Keratinocyte (primary cell): Measurements from ENCODE around the gene MORN5. TPM values are rescaled to one million over a fixed set of nuclear protein-coding genes. Genes with fewer than 3 reads are reported as not detected.
A peak's percentile ranks its signal among the peaks of the same experiment; 100 is the strongest.

Source experiments
- DNase-seq: peaks from one replicate; pipeline ENCODE4 v3.0.0-alpha.2; 2011; ENCODE audit warnings: low read depth, missing footprints, low spot score
- FAIRE-seq: peaks from 2 replicates; lab custom pipeline; 2011; peaks lifted over from hg19 to GRCh38; lab: Jason Lieb, UNC
- H2AFZ ChIP-seq: 2 replicates; pipeline ENCODE4 v1.6.0; 2012; ENCODE audit warnings: low read length, control low read depth, inconsistent platforms; ENCODE audit not compliant: control insufficient read depth
- H3K27ac ChIP-seq: 2 replicates; pipeline ENCODE4 v1.5.1; 2011; ENCODE audit warnings: low read length; ENCODE audit not compliant: control insufficient read depth, insufficient read depth
- H3K27me3 ChIP-seq: 3 replicates; pipeline ENCODE4 v1.6.0; 2011; ENCODE audit warnings: low read length; ENCODE audit not compliant: control insufficient read depth, insufficient read depth; ENCODE audit errors: extremely low read depth
- H3K36me3 ChIP-seq, 2 experiments: 2 replicates in 1 of 2; 3 replicates in 1 of 2; pipeline ENCODE4 v1.5.1; 2011; ENCODE audit warnings: low read length in 2 of 2, mild to moderate bottlenecking in 1 of 2; ENCODE audit not compliant: control insufficient read depth in 2 of 2, insufficient read depth in 2 of 2; ENCODE audit errors: extremely low read depth in 1 of 2
- H3K4me1 ChIP-seq: 3 replicates; pipeline ENCODE4 v1.5.1; 2011; ENCODE audit warnings: low read length; ENCODE audit not compliant: control insufficient read depth, insufficient read depth; ENCODE audit errors: extremely low read depth
- H3K4me2 ChIP-seq: 3 replicates; pipeline ENCODE4 v1.6.0; 2011; ENCODE audit warnings: low read depth, low read length; ENCODE audit not compliant: control insufficient read depth, insufficient read depth; ENCODE audit errors: extremely low read depth
- H3K4me3 ChIP-seq, 3 experiments: fragments of 200-600 bp in 1 of 3; sonication (generic) in 1 of 3; 2 replicates in 2 of 3; 3 replicates in 1 of 3; pipeline ENCODE4 v1.5.1; 2011 to 2016; ENCODE audit warnings: low read length in 3 of 3, mild to moderate bottlenecking in 3 of 3, control low read depth in 2 of 3, inconsistent platforms in 1 of 3, low read depth in 1 of 3, mixed read lengths in 1 of 3, mixed run types in 1 of 3, moderate library complexity in 1 of 3; ENCODE audit not compliant: control insufficient read depth in 2 of 3, insufficient read depth in 2 of 3; ENCODE audit errors: extremely low read depth in 1 of 3
- H3K79me2 ChIP-seq: 2 replicates; pipeline ENCODE4 v1.6.0; 2012; ENCODE audit warnings: low read length; ENCODE audit not compliant: control insufficient read depth, insufficient read depth
- H3K9ac ChIP-seq: 3 replicates; pipeline ENCODE4 v1.6.0; 2011; ENCODE audit warnings: low read length; ENCODE audit not compliant: control insufficient read depth, insufficient read depth; ENCODE audit errors: extremely low read depth
- H3K9me1 ChIP-seq: 3 replicates; pipeline ENCODE4 v1.6.0; 2011; ENCODE audit warnings: low read length; ENCODE audit not compliant: control insufficient read depth, insufficient read depth; ENCODE audit errors: extremely low read depth
- H3K9me3 ChIP-seq: 2 replicates; pipeline ENCODE4 v1.5.1; 2012; ENCODE audit warnings: low read depth, low read length; ENCODE audit not compliant: control insufficient read depth
- H4K20me1 ChIP-seq: 3 replicates; pipeline ENCODE4 v1.6.0; 2011; ENCODE audit warnings: low read length; ENCODE audit not compliant: control insufficient read depth, insufficient read depth; ENCODE audit errors: extremely low read depth
- CTCF ChIP-seq, 3 experiments: IDR thresholded peaks in 1 of 3; conservative IDR thresholded peaks in 1 of 3; optimal IDR thresholded peaks in 1 of 3; 2 replicates in 2 of 3; 3 replicates in 1 of 3; pipeline versions ENCODE3 to v1.5.1; 2011; ENCODE audit warnings: low read length in 3 of 3, mild to moderate bottlenecking in 3 of 3, moderate library complexity in 2 of 3, control low read depth in 1 of 3, inconsistent platforms in 1 of 3; ENCODE audit not compliant: insufficient read depth in 2 of 3; ENCODE audit errors: extremely low read depth in 1 of 3
- EZH2 ChIP-seq: IDR thresholded peaks from one replicate; pipeline ENCODE4 v1.6.1; 2012; ENCODE audit warnings: inconsistent platforms, mild to moderate bottlenecking, low read length, moderate library complexity
- dilution Hi-C: fragments of 300-500 bp; cut with MboI; formaldehyde crosslinking; loops from one replicate; pipeline ENCODE4 v1.7.0; 2020; ENCODE audit warnings: low sequenced_read_pairs; ENCODE audit not compliant: extremely low pct_ligation_motif_present
- polyA plus RNA-seq, 5 experiments: library from polyadenylated mRNA; depleted of rRNA in 3 of 5; stranded (reverse) in 3 of 5; stranded (forward) in 1 of 5; unstranded in 1 of 5; fragments of >200 nt; gene quantifications; 1 replicate in 1 of 5; 2 replicates in 3 of 5; 3 replicates in 1 of 5; pipeline versions ENCODE4 v1.2.1 to v1.2.3, GENCODE V29; 2011 to 2012; ENCODE audit warnings: missing spikeins in 2 of 5, low read depth in 1 of 5, low replicate concordance in 1 of 5

Gene MORN5
- polyA plus RNA-seq, 1 donor (not counting 4 experiments of a cell fraction or from before 2014, with no cell fraction given), result not detected

- no peak overlapping the region for H3K4me2 ChIP-seq
- peaks cover 5% of the 10 kb centered on the region for H4K20me1 ChIP-seq
- TF ChIP-seq CTCF (optimal IDR thresholded peaks at IDR 0.05 in 1 of 3, IDR thresholded peaks at IDR 0.05 in 1 of 3, conservative IDR thresholded peaks at IDR 0.05 in 1 of 3; ENCODE audit: extremely low read depth in 1 of 3, insufficient read depth in 2 of 3, low read length in 3 of 3) (no peak), EZH2 (peak; percentile 13)
- no peaks in the 10 kb centered on the region for H3K9me3 ChIP-seq
- no peak overlapping the region for H3K9ac ChIP-seq
- H3K4me3 ChIP-seq, result no peak overlapping the region
- H3K27ac ChIP-seq, result no peak overlapping the region
- no peaks in the 10 kb centered on the region for H3K9me1 ChIP-seq
- no peaks in the 10 kb centered on the region for H3K79me2 ChIP-seq
- H3K36me3 ChIP-seq, result no peaks in the 10 kb centered on the region
- peaks cover 7% of the 10 kb centered on the region for H3K4me1 ChIP-seq
- peaks cover 100% of the 10 kb centered on the region for H3K27me3 ChIP-seq
- DNase-seq (no peak), FAIRE-seq (no peak)
- no peak overlapping the region for H2AFZ ChIP-seq
- dilution Hi-C loops, result no loop called here
These were observed 61.0 kb downstream of the MORN5 start for GRCh38 chr9:122220673-122221182.

GRCh38 chr9:122221183-122221811 is 61.6 kb downstream of the MORN5 start:
- DNase-seq (no peak), FAIRE-seq (no peak)
- TF ChIP-seq CTCF (optimal IDR thresholded peaks at IDR 0.05 in 1 of 3, IDR thresholded peaks at IDR 0.05 in 1 of 3, conservative IDR thresholded peaks at IDR 0.05 in 1 of 3; ENCODE audit: extremely low read depth in 1 of 3, insufficient read depth in 2 of 3, low read length in 3 of 3) (no peak), EZH2 (no peak)
- dilution Hi-C loops, result no loop called here
- Histone ChIP-seq H4K20me1 (peaks cover 6% of the 10 kb centered on the region), H3K36me3 (no peaks in the 10 kb centered on the region), H3K9ac (no peak overlapping the region), H3K79me2 (no peaks in the 10 kb centered on the region), H3K9me3 (no peaks in the 10 kb centered on the region), H3K27me3 (peaks cover 100% of the 10 kb centered on the region), H3K9me1 (no peaks in the 10 kb centered on the region), H3K4me1 (peaks cover 7% of the 10 kb centered on the region), H3K4me2 (no peak overlapping the region), H2AFZ (no peak overlapping the region), H3K4me3 (no peak overlapping the region), H3K27ac (no peak overlapping the region)
